GM18873 (cell line): ENCODE data around the gene EIPR1.
"Not testable (repeated sequence)": the region's sequence is repeated elsewhere in the genome, so short reads cannot be mapped to it uniquely, and the experiment has no call there.

ENCODE experiments used
- ATAC-seq: cut with Tn5 transposase; IDR thresholded peaks from one replicate; pipeline ENCODE4 v1.9.1; 2021; ENCODE audit warnings: mild to moderate bottlenecking, moderate library complexity, moderate number of reproducible peaks; ENCODE audit not compliant: unreplicated experiment, low FRiP score

The EIPR1 gene

DNA sequence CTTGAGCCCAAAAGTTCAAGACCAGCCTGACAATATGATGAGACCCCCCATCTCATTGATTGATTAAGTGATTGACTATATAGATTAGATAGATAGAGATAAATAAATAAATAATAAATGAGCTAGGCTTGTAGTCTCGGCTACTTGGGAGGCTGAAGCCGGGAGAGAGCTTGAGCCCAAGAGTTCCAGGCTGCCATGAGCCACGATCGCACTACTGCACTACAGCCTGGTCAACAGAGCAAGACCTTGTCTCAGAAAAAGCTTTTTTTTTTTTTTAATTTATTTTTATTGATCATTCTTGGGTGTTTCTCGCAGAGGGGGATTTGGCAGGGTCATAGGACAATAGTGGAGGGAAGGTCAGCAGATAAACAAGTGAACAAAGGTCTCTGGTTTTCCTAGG lies 12.4 kb downstream of the EIPR1 start:
- ATAC-seq = no peak

DNA sequence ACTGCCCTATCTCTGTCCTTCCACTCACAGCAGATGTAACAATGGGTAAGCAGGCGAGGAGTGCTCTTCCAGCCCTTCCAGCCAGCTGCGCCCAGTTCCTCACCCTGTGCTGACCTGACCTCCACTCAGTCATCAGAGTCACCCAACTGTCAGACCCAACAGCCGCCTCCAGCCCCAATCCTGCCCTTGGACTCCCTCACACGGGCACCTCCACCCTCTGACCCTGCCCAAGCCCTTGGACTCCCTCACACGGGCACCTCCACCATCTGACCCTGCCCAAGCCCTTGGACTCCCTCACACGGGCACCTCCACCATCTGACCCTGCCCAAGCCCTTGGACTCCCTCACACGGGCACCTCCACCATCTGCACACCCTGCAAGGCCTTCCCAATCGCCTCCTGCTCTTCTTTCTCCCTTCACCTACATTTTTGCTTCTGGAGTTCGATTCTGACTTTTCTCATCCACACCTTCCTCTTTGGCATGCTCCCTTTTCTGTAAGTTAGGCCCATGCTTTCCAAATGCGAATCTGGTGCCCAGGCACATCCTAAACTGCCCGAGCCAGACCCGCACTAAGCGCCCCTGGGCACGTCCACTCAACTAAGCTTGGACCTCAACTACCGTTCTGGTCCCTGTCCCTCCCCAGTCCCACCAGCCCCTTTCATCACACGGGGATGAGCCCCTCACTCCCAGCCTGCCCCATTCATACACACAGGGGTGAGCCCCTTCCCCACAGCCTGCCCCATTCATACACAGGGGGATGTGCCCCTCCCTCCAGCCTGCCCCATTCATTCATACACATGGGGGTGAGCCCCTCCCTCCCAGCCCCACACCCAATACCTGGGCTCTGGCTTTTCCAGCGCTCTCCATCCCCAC lies 15.9 kb downstream of the EIPR1 start:
- no peak for ATAC-seq

DNA sequence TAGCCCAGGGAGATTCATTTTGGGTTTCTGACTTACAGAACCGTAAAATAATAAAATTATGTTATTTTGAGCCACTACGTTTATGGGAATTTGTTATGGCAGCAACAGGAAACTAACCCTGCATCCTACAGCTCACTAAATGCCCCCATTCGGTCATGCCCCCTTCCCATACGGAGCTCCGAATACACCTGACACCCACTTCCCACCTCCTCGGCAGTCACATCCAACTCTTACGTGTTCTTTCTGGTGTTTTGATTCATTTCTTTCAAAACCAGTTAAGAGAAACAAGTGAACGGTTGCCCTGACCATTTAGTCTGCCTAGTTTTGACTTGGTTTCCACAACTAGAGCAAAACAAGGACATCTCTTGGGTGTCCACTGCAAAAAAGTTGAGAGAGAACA lies 19.7 kb downstream of the EIPR1 start:
- no peak for ATAC-seq

DNA sequence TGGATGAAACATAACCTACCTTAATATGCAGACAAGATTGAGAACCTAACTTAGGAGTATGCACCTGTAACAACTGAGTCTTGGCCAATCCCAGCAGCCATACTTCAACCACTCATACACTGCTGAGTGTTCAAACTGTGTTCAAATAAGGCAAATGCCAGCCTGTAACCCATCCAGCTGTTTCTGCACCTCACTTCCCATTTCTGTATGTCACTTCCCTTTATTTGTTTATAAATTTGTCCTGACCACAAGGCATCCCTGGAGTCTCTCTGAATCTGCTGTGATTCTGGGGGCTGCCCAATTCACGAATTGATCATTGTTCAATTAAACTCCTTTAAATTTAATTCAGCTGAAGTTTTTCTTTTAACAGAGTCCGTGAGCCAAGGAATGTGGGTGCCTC lies 20.2 kb downstream of the EIPR1 start:
- ATAC-seq = not testable (repeated sequence)

DNA sequence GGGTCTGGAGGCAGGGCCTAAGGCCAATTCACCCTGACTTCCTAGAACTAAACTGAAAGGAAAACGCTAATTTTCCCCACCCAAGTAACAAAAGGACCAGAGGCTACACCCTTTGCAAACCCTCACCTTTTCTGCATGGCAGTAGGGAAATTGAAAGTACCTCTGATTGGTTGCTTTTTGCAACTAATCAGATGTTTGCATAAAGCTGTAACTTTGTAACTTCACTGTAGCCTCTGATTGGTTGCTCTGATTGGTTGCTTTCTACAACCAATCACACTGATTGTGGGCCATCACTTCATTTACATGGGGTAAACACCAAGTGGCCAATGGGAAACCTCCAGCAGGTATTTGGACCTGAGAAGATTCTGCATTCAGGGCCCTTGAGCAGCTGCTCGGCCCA lies 20.8 kb downstream of the EIPR1 start:
- no peak for ATAC-seq

DNA sequence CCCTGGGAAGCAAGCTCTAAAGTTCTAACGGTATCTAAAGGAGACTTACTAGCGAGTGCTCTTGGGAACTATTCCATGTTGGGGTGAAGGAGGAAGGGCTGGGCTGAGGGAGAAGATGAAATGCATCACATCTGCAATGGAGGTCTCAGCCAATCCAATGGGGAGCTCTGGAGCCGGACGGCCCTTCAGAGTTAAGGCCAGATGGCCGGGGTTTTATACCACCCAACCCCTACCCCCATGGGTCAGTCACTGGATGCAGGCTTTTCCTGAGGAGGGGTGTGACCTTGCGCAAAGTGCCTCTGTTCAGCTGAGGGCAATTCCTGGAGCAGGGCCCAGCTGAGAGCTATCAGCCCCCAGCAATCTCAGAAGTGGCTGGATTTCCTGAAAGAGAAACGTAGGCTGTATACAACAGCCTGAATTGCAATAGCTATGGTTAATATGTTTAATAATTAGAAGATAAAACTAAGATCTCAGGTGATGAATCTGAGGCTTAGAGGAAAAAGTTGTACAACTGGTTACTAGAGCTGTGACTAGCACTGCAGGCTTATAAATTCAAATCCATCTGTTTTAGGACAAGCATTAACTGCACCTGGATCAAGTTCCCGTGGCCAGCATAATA lies 21.6 kb downstream of the EIPR1 start:
- no peak for ATAC-seq

DNA sequence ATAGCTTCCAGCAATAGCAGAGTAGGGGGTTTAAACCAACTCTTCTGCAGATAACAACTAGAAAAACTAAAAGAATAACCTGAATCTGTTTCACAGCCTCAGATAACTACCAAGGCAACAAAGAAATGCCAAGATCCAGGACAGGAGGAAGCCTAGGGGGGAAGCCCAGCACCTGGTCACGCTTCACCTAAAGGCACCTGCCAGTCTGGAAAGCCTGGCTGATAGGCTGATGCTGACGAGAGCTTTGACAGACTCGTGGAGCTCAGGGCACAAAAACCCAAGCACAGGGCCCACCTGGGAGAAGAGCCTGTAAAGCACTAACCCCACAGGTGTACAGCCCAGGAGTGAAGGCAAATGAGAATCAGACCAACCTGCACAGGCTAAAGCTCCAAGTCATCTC lies 22.6 kb downstream of the EIPR1 start:
- ATAC-seq = no peak

DNA sequence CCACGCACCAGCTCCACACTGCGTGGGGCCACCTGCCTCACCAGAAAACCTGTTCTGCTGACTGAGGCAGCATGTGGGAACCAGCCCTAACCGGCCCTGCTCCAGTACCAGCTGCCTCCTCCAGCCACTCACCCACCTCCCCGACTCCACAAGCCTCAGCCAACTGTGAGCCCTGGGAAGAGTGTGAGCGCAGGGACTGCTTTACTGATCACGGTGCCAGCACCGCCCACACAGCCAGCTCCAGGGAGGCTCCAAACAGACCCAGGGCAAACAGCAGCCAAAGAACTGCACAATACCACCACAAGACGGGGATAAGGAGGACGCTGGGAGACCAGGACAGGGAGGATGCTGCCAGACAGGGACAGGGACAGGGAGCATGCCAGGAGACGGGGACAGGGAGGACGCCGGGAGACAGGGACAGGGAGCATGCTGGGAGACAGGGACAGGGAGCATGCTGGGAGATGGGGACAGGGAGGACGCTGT lies 28.4 kb downstream of the EIPR1 start:
- no peak for ATAC-seq

DNA sequence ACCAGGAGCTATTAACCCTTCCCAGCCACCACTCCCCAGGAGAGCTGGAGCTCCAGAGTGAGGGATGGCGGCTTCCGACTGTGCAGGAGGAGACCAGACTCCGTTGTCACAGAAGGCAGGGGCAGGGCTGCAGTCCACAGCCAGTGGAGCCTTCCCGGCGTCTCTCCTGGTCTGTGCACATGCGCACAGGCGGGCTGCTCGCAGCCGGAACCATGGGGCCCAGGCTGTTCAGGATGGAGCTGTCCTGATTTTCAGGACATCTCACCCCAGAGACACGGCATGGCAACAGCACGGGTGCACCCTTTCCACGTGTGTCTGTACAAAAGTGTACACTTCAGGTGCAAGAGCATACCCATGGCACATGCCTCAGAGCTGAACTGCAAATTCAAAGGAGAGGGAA lies 28.9 kb downstream of the EIPR1 start:
- no peak for ATAC-seq

DNA sequence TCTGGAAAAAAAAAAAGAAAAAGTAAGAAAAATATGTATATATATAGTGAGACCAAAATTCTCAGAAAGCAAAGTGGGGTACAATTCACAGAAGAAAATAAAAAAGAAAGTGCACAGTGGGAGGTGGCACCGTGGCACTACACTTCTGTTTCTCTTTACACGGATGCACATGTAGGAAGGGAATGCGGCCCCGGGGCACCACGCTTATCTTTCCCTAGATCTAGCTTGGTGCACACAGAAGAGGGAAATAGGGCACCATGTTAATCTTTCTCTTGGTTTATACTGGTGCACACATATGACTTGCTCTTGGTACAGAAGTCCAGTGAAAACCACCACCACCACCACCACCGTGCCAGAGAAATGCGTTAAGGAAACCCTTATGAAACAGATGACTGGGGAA lies 32.0 kb downstream of the EIPR1 start:
- no peak for ATAC-seq

DNA sequence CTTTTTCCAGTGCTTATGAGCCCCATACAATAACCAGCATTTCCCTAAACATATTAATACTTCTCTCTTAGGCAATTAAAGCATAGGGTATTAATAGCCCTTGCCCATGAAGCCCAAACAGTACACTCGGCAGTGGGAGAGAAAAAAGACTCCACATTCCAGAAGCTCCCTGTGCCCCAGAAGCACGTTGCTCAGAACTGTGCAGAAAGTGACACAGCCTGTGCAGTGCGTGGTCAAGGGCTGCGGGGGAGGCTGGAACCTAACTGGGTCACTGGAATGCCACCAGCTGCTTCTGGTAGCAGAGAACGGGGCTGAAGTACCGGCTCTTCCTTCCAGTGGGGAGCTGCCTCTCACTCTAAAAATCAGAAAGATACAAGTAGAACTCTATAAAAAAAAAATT lies 32.7 kb downstream of the EIPR1 start:
- ATAC-seq = no peak

DNA sequence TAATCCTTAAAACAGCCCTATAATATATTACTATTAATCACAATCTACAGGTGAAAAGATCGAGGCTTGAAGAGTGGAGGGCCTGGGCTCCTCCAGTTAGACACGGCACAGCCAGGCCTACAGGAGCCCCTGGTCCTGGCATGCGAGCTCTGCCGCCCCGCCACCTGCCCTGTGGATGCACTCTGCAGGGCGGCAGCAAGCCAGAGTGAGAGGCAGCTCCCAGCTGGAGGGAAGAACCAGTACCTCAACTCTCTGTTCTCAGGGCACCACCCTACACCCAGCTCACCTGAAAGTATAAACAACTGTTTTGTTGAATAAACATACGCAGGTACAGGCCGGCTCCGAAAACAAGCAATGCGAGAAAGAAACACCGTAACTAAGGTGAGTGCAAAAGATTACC lies 34.6 kb downstream of the EIPR1 start:
- no peak for ATAC-seq

DNA sequence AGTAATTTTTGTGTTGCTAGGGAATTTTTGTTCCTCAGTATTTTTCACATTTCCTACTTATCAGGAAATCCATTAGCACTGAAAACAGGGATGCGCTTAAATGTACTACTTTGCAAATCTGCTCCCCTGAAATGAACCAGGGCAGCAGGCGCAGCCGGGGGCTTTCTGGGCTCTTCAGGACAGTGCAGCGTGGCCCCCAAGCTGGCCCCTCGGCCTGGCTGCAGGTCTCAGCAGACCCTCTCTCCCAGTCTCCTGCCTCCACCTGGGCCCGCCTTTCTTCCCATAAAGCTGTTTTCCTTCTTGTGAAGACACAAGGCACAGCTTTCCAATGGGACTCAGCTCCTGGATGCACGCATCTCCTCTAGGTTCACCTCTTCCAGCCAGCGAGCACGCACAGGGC lies 35.3 kb downstream of the EIPR1 start:
- ATAC-seq = no peak

DNA sequence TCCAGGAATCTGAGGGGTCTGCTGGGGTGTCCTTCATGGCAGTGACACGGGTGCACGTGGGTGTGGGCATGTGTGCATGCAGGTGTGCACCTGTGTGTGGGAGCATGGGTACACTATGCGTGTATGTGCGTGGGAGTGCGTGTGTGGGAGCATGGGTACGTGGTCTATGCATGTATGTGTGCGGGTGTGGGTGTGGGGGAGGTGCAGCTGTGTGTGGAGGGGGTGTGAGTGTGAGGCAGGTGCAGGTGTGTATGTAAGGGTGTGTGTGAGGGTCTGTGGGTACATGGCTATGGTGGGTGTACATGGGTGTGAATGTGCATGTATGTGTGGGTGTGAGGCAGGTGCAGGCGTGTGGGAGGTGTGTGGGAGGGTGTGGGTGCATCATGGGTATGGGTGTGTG lies 36.3 kb downstream of the EIPR1 start:
- ATAC-seq = no peak

DNA sequence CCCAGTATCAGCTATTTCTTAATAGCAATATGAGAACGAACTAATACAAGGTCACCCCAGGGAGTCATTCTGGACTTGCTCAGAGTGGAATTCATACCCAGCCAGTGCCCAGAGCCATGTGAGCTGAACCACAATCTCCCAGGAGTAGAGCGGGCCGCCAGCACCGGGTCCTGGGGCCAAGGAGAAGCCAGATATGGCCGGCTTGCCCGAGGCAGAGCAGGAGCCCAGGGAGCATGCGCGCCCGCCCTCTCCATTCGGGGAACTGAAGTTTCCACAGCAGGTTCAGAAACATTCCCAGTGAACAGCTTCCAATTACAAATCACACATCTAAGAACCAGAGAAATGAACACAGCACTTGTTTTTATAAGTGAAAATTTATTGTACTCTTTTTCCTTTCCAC lies 37.5 kb downstream of the EIPR1 start:
- ATAC-seq = no peak

DNA sequence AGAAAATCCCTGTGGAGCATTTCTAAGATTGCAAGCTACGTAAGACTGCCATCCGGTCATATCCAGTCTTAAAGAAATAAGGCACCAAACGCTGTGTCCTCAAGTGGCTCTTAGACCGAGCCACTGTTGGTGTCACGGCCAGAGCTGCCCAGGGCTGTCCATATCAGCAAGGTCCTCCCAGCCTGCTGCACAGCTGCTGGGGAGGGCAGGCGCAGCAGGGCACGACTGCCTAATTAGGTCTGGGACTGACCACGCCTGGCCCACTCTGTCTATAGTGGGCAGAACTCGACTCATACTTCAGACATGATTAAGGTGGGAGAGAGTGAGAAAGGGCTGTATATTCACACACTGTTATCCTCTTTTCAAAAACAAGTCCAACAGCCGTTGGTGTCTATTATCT lies 39.3 kb downstream of the EIPR1 start:
- ATAC-seq = no peak

DNA sequence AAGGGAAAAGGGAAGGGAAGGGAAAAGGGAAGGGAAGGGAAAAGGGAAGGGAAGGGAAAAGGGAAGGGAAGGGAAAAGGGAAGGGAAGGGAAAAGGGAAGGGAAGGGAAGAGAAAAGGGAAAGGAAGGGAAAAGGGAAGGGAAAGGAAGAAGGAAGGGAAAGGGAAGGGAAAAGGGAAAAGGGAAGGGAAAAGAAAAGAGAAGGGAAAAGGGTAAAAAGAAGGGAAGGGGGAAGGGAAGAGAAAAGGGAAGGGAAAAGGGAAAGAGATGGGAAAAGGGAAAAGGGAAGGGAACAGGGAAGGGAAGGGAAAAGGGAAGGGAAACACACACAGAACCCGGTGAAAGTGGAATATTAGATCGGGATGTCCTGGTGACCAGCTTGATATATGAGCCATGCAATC lies 40.8 kb downstream of the EIPR1 start:
- no peak for ATAC-seq

DNA sequence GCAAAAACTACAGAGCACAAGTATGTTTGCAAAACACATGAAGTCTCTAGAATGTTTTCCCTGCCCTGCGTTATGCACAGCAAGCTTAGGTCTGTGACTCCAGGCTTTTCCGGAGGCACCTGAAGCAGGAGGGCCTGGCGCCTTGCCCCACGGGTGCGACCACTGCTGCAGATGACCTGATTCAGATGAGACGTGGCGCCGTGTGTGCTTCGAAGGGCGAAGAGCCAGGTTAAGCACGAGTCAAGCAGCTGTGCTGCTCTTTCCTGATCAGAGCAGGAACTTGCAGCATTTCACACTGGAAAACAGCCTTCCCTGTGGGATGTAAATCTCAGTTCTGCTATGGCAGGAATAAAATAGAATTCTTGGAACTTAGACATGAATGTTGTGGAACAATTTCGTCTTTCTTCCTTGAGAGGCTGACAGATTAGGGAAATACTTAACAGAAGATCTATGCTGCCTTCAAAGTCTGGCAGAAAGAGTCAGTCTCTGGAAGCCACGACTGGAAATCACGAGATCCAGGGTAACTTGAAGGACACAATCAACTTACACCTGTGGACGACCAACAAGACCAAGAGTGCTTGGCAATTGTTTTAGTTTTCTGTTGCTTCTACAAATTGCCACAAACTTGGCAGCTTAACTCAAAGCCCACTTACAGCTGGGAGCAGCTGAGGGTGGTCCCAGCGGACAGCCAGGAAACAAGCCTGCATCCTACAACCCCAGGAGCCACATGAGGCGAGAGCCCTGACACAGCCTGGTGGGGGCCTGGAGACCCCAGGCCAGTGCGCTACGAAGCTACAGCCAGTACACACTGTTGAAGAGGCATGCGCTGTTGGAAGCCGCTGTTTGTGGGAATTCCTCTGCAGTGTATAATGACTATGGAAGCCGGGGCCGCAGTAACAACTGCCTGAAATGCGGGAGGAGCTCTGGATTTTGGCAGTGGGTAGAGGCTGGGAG lies 42.9 kb downstream of the EIPR1 start:
- ATAC-seq = no peak

DNA sequence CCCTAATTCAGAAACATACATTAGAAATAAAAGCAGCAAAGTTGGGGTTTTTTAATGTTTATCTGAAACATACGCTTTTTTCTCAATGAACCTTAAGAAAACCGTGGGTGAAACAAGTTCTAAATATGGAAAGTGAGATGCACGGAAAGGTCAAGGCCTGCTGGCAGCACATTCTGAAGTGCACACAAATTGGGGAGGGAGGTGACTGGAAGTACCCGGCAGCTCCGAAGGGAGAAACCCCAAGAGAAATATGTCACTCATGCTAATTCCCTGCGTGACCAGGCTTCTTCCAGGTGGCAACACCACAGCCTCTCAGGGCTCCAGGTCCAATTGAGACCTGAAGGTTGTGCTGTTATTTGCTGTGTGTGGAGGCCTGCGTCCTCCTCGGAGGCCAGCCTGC lies 45.5 kb downstream of the EIPR1 start:
- ATAC-seq = no peak

DNA sequence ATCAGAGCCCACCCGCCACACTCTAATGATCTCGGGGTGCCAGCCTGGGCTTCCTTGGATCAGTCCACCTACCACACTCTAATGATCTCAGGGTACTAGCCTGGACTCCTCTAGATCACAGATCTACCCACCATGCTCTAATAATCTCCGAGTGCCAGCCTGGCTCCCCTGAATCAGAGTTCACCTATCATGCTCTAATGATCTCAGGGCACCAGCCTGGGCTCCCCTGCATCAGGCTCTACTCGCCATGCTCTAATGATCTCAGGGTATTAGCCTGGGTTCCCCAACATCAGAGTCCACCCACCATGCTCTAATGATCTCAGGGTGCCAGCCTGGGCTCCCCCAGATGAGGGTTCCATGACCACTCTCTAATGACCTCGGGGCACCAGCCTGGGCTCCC lies 48.1 kb downstream of the EIPR1 start:
- no peak for ATAC-seq

DNA sequence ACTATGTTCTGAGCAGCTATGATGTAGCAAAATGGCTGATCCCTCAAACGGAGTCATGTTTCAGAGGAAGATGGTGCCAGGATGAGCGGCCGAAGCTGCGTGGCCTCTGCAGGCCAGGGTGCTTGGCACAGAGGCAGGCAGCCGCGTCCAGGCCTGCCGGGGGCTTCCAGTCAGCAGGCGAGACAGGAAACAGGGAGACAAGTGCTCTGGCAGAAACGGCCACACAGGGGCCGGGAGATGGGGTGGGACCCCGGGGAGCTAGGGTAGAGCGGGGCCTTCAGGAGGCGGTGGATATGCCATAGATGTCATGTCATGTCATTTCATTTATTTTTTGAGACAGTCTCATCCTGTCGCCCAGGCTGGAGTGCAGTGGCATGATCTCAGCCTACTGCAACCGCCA lies 50.7 kb downstream of the EIPR1 start:
- ATAC-seq = no peak
